NOMO-1 (cell line): ENCODE results near the gene ARHGEF37.

Source experiments
- DNase-seq, 2 experiments: peaks; one replicate each; lab custom pipeline; 2025; ENCODE audit not compliant: unreplicated experiment in 2 of 2; lab: John Stamatoyannopoulos, UW

Gene ARHGEF37

GRCh38 chr5:149599375-149599774 is 18.1 kb downstream of the ARHGEF37 start:
- DNase-seq = no peak

- DNase-seq = no peak
These were observed 19.6 kb downstream of the ARHGEF37 start for GRCh38 chr5:149600932-149601331.

- DNase-seq = no peak
These were observed 21.9 kb downstream of the ARHGEF37 start for GRCh38 chr5:149603210-149603609.

GRCh38 chr5:149603920-149604319 is 22.6 kb downstream of the ARHGEF37 start:
- DNase-seq = no peak

- DNase-seq = no peak
These were observed 23.0 kb downstream of the ARHGEF37 start for GRCh38 chr5:149604321-149604720.

- DNase-seq = no peak
These were observed 24.2 kb downstream of the ARHGEF37 start for GRCh38 chr5:149605354-149605997.

DNA sequence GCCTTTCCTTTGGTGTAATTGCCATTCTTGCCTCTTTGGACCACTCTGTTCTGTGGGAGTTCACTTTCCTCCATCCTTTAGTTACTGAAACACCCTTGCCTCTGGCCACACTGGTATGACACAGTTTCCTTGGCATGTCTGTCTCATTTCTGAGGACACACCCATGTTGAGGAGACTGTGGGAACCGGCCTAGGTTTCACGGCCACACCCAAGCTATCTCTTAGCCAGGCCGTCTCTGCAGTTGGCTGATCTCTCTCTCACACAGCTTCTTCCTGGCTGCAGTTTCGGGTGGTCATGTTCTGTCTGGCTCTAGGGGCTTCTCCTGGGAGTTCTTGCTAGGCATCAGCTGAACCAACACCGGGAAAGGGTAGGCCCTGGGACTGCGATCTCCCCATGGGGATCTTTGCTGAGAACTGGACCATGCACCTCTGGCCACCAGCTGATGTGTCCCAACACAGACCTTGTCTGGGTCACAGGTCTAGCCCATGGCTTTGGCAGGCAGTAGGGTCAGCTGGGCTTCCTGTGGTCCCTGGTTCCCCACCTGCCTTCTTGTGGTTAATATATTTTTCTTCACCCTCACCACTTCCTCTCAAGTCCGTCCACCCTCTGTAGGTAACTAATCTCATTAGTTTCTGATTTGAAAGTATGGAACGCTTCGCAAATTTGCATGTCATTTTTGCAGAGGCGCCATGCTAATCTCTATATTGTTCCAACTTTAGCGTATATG is 24.9 kb downstream of the ARHGEF37 start:
- DNase-seq = no peak

GRCh38 chr5:149608936-149609545 is 27.7 kb downstream of the ARHGEF37 start:
- DNase-seq = no peak

DNA sequence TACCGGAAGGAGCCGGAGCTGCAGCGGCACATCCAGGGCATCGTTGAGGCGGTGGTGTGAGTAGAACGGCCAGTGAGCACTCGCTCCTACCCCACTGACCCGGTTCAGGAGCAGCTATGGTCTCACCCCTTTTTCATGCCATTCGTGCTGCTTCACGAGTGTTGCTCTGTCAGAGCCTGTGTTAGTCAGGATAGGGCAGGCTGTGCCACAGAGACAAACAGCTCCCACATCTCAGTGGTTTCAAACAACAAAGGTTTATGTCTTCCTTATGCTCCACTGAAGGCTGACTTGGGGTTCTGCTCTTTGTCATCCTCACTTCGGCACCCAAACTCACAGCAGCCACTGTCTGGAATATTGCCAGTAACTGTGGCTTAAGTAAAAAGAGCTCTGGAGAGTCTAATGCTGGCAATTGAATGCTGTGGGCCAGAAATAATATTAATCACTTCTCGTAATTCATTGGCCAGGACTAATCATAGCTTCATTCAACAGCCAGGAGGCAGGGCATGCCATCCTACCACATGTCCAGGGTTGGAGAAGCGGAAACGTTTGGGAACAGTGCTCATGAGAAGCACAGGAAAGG is 28.4 kb downstream of the ARHGEF37 start:
- no peak for DNase-seq

- DNase-seq = no peak
These were observed 29.4 kb downstream of the ARHGEF37 start for GRCh38 chr5:149610589-149611255.

GRCh38 chr5:149611326-149611725 is 30.0 kb downstream of the ARHGEF37 start:
- DNase-seq = no peak

DNA sequence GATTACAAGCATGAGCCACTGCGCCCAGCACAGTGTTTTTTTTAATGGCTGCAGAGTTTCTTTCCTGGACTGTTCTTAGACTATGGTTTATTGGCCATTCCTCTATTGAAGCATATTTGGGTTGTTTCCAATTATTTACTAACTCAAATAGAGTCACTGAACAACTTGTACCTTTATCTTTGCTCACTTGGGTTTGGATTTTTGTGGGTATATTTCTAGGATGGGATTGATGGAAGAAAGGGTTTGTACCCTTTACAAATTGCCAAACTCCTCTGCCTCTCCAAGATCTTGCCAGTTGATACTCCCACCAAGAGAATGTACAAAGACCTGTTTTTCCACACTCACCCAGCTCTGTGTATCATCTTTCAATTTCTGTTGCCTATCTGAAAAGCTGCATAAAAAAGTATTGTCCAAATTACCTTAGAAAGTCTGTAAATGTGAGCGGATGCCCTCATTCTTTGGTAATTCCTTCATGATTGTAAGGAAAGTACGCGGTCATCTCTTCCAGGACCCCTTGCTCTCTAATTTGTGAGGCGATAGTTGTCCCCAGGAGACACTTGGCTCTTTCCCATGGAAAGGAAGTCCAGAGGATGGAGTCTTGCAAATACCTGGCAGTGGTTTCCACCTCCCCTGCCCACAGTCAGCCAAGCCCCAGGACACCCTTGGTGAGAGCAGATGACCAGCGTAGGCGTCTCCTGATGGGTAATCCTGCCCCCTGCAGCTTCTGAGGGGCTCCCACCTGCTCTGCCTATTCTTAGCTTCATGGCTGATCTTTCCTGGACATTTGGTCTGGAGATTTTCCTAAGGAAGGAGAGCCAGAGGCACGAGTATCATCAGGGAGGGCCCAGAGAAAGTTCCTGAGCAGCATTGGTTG is 33.0 kb downstream of the ARHGEF37 start:
- no peak for DNase-seq

- no peak for DNase-seq
These were observed 34.7 kb downstream of the ARHGEF37 start for GRCh38 chr5:149615976-149616375.

- DNase-seq = no peak
These were observed 35.5 kb downstream of the ARHGEF37 start for GRCh38 chr5:149616727-149617285.

DNA sequence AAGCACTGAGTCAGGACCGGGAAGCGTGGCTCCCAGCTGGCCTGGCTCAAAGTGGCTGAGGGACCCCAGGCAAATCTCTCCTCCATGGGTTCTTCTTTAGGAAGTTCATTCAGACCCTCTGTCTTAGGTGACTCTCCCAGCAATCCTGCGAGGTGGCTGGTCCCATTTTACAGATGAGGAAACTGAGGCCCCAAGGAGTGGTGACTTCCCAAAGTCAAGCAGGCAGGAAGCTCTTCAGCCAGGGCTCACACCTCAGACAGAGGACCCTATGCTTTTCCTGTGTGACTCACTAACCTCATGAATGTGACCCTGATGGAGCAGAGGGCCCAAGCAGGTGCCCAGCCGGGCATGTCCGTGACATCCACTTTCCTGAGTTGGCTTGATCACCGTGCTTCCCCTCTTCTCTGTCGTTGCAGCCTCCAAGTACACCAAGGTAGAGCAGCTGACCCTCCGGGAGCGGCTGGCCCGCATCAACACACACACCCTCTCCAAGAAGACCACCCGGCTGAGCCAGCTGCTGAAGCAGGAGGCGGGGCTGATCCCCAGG is 36.5 kb downstream of the ARHGEF37 start:
- no peak for DNase-seq

DNA sequence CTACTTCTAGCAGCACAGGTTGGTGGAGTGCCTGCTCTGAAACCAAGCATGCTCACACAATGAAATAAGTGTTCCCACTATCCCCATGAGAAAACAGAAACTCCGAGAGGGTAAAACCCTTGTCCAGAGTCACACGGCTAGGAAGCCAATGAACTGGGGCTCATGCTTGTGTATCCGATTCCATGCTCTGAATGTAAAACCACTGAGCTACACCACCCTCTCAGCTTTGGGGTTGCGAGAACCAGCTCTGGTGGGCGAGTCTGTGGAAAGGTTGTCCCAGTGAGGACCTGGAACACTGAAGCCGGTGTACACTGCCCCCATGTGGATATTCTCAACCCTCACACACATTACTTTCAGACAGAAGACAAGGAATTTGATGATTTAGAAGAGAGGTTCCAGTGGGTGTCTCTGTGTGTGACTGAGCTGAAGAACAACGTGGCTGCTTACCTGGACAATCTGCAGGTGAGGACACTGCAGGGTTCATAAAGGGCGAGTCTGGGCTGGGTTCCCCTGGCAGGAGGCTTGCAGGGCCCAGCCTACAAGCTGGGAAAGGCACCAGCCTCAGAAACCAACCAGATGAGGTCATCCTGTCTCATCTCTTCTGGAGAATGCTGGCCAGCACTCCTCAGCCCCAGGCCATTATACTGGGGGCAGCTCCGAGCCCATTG is 37.4 kb downstream of the ARHGEF37 start:
- DNase-seq = peak in 1 of 2 experiments; percentile 46

- no peak for DNase-seq
These were observed 40.3 kb downstream of the ARHGEF37 start for GRCh38 chr5:149621415-149622098.

DNA sequence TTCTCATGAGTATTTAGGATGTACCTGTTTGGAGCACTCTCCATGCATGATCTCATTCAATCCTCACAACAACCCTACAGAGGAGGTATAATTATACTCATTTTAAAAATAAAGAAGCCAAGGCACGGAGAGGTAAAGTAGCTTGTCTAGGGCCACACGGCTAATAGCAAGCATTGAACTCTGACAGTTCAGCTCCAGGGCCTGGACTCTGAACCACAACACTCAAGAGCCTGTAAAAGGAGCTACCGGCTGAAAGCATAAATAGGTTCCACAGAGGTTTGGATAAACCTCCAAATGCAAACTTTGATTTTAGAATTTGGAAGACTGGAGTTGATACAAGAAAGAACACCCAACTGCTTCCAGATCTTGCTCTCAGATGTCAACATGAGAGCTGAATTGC is 41.2 kb downstream of the ARHGEF37 start:
- DNase-seq = no peak
